ENCODE results near the gene NCKAP5.

DNA sequence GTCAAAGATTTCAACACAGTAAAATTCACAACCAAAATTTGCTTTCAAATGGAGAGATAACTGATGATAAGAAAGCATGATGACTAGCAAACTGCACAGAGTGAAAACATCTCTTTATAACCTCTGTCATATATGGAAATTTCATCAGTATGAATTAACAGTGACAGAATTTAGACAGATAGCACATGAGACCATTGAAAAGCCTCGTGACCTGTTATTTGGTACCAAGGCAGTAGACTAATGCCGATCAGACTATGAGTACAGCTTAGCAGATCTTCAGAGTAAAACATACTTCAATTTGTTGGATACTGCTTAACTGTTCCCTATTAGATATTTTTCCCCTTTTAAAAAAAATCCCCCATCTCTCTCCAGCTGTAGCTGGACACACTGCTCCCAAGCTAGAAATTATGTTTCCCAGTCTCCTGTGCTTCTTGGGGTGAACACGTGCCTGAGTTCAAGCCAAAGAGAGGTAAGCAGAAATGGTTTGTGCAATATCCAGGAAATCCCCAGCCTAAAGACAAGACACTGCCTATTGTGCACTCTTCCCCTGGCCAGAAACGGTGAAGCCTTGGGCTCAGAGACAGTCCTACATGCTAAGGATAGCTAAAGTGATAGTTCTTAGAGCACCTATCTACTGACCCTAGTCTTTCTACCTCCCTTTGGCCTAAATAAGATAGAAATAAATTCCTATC, 256.1 kb downstream of the NCKAP5 start:
- TF ChIP-seq EZH2 (IDR thresholded peaks at IDR 0.05; ENCODE audit: low read depth, low read length, severe bottlenecking), result no peak
- no peak for TF ChIP-seq JUN (IDR thresholded peaks at IDR 0.05; ENCODE audit: low read depth, low read length)
- TF ChIP-seq TEAD4 (IDR thresholded peaks at IDR 0.05; ENCODE audit: low read depth, low read length), result no peak
- no peak for TF ChIP-seq FOSL1 (IDR thresholded peaks at IDR 0.05; ENCODE audit: insufficient read depth, low read depth, low read length)
- no peak for TF ChIP-seq JUND (IDR thresholded peaks at IDR 0.05; ENCODE audit: low read length)
- TF ChIP-seq, protein P1, sequence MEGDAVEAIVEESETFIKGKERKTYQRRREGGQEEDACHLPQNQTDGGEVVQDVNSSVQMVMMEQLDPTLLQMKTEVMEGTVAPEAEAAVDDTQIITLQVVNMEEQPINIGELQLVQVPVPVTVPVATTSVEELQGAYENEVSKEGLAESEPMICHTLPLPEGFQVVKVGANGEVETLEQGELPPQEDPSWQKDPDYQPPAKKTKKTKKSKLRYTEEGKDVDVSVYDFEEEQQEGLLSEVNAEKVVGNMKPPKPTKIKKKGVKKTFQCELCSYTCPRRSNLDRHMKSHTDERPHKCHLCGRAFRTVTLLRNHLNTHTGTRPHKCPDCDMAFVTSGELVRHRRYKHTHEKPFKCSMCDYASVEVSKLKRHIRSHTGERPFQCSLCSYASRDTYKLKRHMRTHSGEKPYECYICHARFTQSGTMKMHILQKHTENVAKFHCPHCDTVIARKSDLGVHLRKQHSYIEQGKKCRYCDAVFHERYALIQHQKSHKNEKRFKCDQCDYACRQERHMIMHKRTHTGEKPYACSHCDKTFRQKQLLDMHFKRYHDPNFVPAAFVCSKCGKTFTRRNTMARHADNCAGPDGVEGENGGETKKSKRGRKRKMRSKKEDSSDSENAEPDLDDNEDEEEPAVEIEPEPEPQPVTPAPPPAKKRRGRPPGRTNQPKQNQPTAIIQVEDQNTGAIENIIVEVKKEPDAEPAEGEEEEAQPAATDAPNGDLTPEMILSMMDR (IDR thresholded peaks at IDR 0.05; ENCODE audit: control extremely low read depth in 1 of 3, insufficient read depth in 1 of 3, low read depth in 1 of 3, low read length in 3 of 3), result no peak
- TF ChIP-seq CBX5 (IDR thresholded peaks at IDR 0.05; ENCODE audit: low read depth, low read length), result no peak
- no peak for TF ChIP-seq TAF1 (IDR thresholded peaks at IDR 0.05; ENCODE audit: low read depth, low read length)
- TF ChIP-seq TCF12 (IDR thresholded peaks at IDR 0.05; ENCODE audit: low read depth, low read length), result no peak
- TF ChIP-seq CHD2 (IDR thresholded peaks at IDR 0.05; ENCODE audit: low read length), result no peak
- TF ChIP-seq POLR2A (IDR thresholded peaks at IDR 0.05; ENCODE audit: control extremely low read depth in 1 of 2, low read depth in 2 of 2, low read length in 2 of 2), result no peak
- TF ChIP-seq NANOG (IDR thresholded peaks at IDR 0.05; ENCODE audit: insufficient read depth, low read depth, low read length, poor library complexity, severe bottlenecking), result no peak
- TF ChIP-seq SUZ12 (IDR thresholded peaks at IDR 0.05; ENCODE audit: low read length), result no peak
- TF ChIP-seq POLR2AphosphoS5 (IDR thresholded peaks at IDR 0.05; ENCODE audit: low read depth, low read length), result no peak
